Panc1 (cell line): Measurements from ENCODE around the gene BCLAF1. TPM values are rescaled to one million over a fixed set of nuclear protein-coding genes. Genes with fewer than 3 reads are reported as not detected.
A peak's percentile ranks its signal among the peaks of the same experiment; 100 is the strongest.

Experiments used
- ATAC-seq: fragments of 200-7000 bp; cut with Tn5 transposase; 2 replicates; pipeline ENCODE4 v1.9.1; 2020; ENCODE audit warnings: mild to moderate bottlenecking, moderate library complexity
- BruUV-seq: library from RNA; stranded (reverse); fragments of 400-500 nt; replicated peaks from 2 replicates; lab custom pipeline; 2021; lab: Mats Ljungman, UMichigan
- CTCF ChIA-PET: fragments of 300-600 bp; sonication (Branson Sonifier 250); formaldehyde crosslinking; loops from one replicate; lab custom pipeline; 2022; ENCODE audit warnings: antibody characterized with exemption; lab: Charles Lee
- POLR2A ChIA-PET: fragments of 300-600 bp; sonication (Branson Sonifier 250); formaldehyde crosslinking; loops from one replicate; lab custom pipeline; 2022; ENCODE audit warnings: antibody characterized with exemption; lab: Charles Lee
- DNase-seq: peaks from one replicate; pipeline ENCODE4 v3.0.0-alpha.2; 2010; ENCODE audit warnings: low read depth, low spot score
- H3K27ac ChIP-seq: 2 replicates; pipeline ENCODE4 v1.5.1; 2011; ENCODE audit warnings: mild to moderate bottlenecking, low read length, inconsistent platforms
- H3K27me3 ChIP-seq: fragments of 200-500 bp; sonication (Bioruptor generic); 2 replicates; pipeline ENCODE4 v1.6.0; 2014; ENCODE audit warnings: low read length, inconsistent platforms; ENCODE audit not compliant: control insufficient read depth, insufficient read depth
- H3K36me3 ChIP-seq: fragments of 200-500 bp; sonication (Bioruptor generic); 2 replicates; pipeline ENCODE4 v1.5.1; 2014; ENCODE audit warnings: inconsistent platforms, mild to moderate bottlenecking, low read length, moderate library complexity; ENCODE audit not compliant: control insufficient read depth, insufficient read depth
- H3K4me1 ChIP-seq: 2 replicates; pipeline ENCODE4 v1.5.1; 2011; ENCODE audit warnings: inconsistent platforms, mild to moderate bottlenecking, low read length, moderate library complexity; ENCODE audit not compliant: control insufficient read depth, insufficient read depth
- H3K4me3 ChIP-seq, 2 experiments: 2 replicates each; pipeline ENCODE4 v1.5.1; 2011 to 2012; ENCODE audit warnings: low read depth in 2 of 2, low read length in 2 of 2, mild to moderate bottlenecking in 2 of 2, inconsistent platforms in 1 of 2, moderate library complexity in 1 of 2
- H3K9me3 ChIP-seq: fragments of 200-500 bp; sonication (Bioruptor generic); 2 replicates; pipeline ENCODE4 v1.5.1; 2014; ENCODE audit warnings: low read depth, mild to moderate bottlenecking, inconsistent platforms, low read length, moderate library complexity; ENCODE audit not compliant: control insufficient read depth, insufficient read depth
- POLR2AphosphoS5 ChIP-seq: IDR thresholded peaks from 2 replicates; pipeline ENCODE4 v1.6.1; 2012; ENCODE audit warnings: mild to moderate bottlenecking, low read depth, low read length, moderate library complexity
- REST ChIP-seq, 2 experiments: IDR thresholded peaks; 2 replicates each; pipeline ENCODE4 v1.6.1; 2011 to 2012; ENCODE audit warnings: low read depth in 2 of 2, control low read depth in 1 of 2, low read length in 1 of 2, mild to moderate bottlenecking in 1 of 2, moderate library complexity in 1 of 2; ENCODE audit not compliant: insufficient read depth in 1 of 2
- SIN3A ChIP-seq: IDR thresholded peaks from 2 replicates; pipeline ENCODE4 v1.6.1; 2012; ENCODE audit warnings: low read depth, mild to moderate bottlenecking, low read length, moderate library complexity, borderline replicate concordance; ENCODE audit not compliant: insufficient read depth
- TCF7L2 ChIP-seq: IDR thresholded peaks from 2 replicates; pipeline ENCODE4 v1.6.1; 2011; ENCODE audit warnings: mild to moderate bottlenecking, low read depth, low read length, inconsistent platforms
- in situ Hi-C: cut with HindIII; loops from 2 replicates; pipeline ENCODE4 v1.10.0; 2016; ENCODE audit warnings: low sequenced_read_pairs, low pct_unique_long_range_greater_than_20kb
- intact Hi-C: fragments of 100-400 bp; cut with micrococcal nuclease; formaldehyde crosslinking; loops from one replicate; pipeline ENCODE4 v1.10.0; 2022; ENCODE audit not compliant: unreplicated experiment
- total RNA-seq: library from RNA; stranded (reverse); gene quantifications from one replicate; pipeline ENCODE4 v1.2.1, GENCODE V29; 2021; ENCODE audit not compliant: unreplicated experiment

Gene BCLAF1
- total RNA-seq, 1 experiment from 2014 or later: 151 TPM

GRCh38 chr6:136251394-136251793 lies 38.3 kb downstream of the BCLAF1 start:
- intact Hi-C loops (loop anchor here (5.0 kb wide), 1 partner anchor 66 kb away; no protein-coding TSS in a partner anchor), in situ Hi-C loops (no loop called here)
- Histone ChIP-seq H3K4me1 (peaks cover 17% of the 10 kb centered on the region), H3K27ac (peak overlapping the region; percentile 92), H3K36me3 (no peaks in the 10 kb centered on the region; the same call in 1 of the 2 replicates), H3K27me3 (no peaks in the 10 kb centered on the region), H3K9me3 (no peaks in the 10 kb centered on the region), H3K4me3 (peak overlapping the region; percentile 83 to 93)
- BruUV-seq: no TSS peak
- POLR2A ChIA-PET: no interaction called here
- TF ChIP-seq POLR2AphosphoS5 (peak; percentile 21; the same call in 1 of the 2 replicates), REST (IDR thresholded peaks at IDR 0.05; ENCODE audit: insufficient read depth in 1 of 2, low read depth in 2 of 2, low read length in 1 of 2) (no peak)
- DNase-seq: no peak
- CTCF ChIA-PET: interaction anchor here (1.2 kb wide), 1 partner anchor 66 kb away, joined by 3 read pairs; no protein-coding TSS in a partner anchor
- ATAC-seq: no peak

- Histone ChIP-seq H3K4me3 (peak overlapping the region; percentile 83 to 93), H3K4me1 (peaks cover 17% of the 10 kb centered on the region), H3K27ac (peak overlapping the region; percentile 92), H3K27me3 (no peaks in the 10 kb centered on the region), H3K9me3 (no peaks in the 10 kb centered on the region), H3K36me3 (no peaks in the 10 kb centered on the region; the same call in 1 of the 2 replicates)
- ATAC-seq: peak; percentile 58
- POLR2A ChIA-PET: no interaction called here
- no TSS peak for BruUV-seq
- CTCF ChIA-PET: no interaction called here
- DNase-seq: no peak
- in situ Hi-C loops: no loop called here
- TF ChIP-seq SIN3A: no peak; the same call in 1 of the 2 replicates
- TF ChIP-seq TCF7L2: no peak; the same call in 1 of the 2 replicates
- TF ChIP-seq POLR2AphosphoS5: no peak
- 0 out of 4 replicates have a peak, but pooled peaks of 1 of the 2 experiments have one; percentile 7 for TF ChIP-seq REST (IDR thresholded peaks at IDR 0.05; ENCODE audit: insufficient read depth in 1 of 2, low read depth in 2 of 2, low read length in 1 of 2)
- intact Hi-C loops: loop anchor here (5.0 kb wide), 1 partner anchor 67 kb away; no protein-coding TSS in a partner anchor
Observed at GRCh38 chr6:136250686-136251008, 39.0 kb downstream of the BCLAF1 start.
